IMR-90 (cell line): Measurements from ENCODE around the gene CDH1. TPM values are rescaled to one million over a fixed set of nuclear protein-coding genes. Genes with fewer than 3 reads are reported as not detected.

Source experiments
- ATAC-seq: fragments of 200-7000 bp; cut with Tn5 transposase; 2 replicates; pipeline ENCODE4 v1.9.1; 2020; ENCODE audit warnings: low read depth, mild to moderate bottlenecking, moderate library complexity
- BruUV-seq: library from RNA; stranded (reverse); fragments of 400-500 nt; replicated peaks from 2 replicates; lab custom pipeline; 2021; lab: Mats Ljungman, UMichigan
- CTCF ChIA-PET: fragments of 300-600 bp; formaldehyde crosslinking; extraction: SDS; loops from one replicate; lab custom pipeline; 2021; ENCODE audit warnings: antibody characterized with exemption; lab: Yijun Ruan, JAX
- POLR2A ChIA-PET: fragments of 300-600 bp; sonication (Branson Sonifier 250); formaldehyde crosslinking; loops from one replicate; lab custom pipeline; 2022; ENCODE audit warnings: antibody characterized with exemption; ENCODE audit not compliant: unreplicated experiment; lab: Charles Lee
- DNase-seq: peaks from one replicate; pipeline ENCODE4 v3.0.0; 2013
- H2AFZ ChIP-seq: replicated peaks from 2 replicates; pipeline ENCODE3; 2013; ENCODE audit warnings: low read length, mild to moderate bottlenecking; ENCODE audit not compliant: poor library complexity
- H2AK5ac ChIP-seq: 2 replicates; pipeline ENCODE4 v1.6.1; 2013; ENCODE audit warnings: low read depth, low read length, inconsistent platforms
- H2AK9ac ChIP-seq: replicated peaks from 2 replicates; pipeline ENCODE3; 2013; ENCODE audit warnings: mild to moderate bottlenecking, low read depth, low read length, moderate library complexity; ENCODE audit not compliant: poor library complexity
- H2BK120ac ChIP-seq: 2 replicates; pipeline ENCODE4 v1.6.1; 2013; ENCODE audit warnings: low read depth, low read length, inconsistent platforms
- H2BK15ac ChIP-seq: 3 replicates; pipeline ENCODE4 v1.6.1; 2013; ENCODE audit warnings: low read depth, low read length, inconsistent platforms
- H2BK20ac ChIP-seq: 2 replicates; pipeline ENCODE4 v1.6.1; 2013; ENCODE audit warnings: low read depth, mild to moderate bottlenecking, inconsistent platforms, low read length, moderate library complexity
- H2BK5ac ChIP-seq: 2 replicates; pipeline ENCODE4 v1.6.1; 2013; ENCODE audit warnings: mild to moderate bottlenecking, low read depth, low read length, inconsistent platforms; ENCODE audit not compliant: poor library complexity, severe bottlenecking
- H3K14ac ChIP-seq: replicated peaks from 2 replicates; pipeline ENCODE4 v1.6.1; 2013; ENCODE audit warnings: low read depth, low read length, inconsistent platforms
- H3K18ac ChIP-seq: 2 replicates; pipeline ENCODE4 v1.6.1; 2013; ENCODE audit warnings: low read depth, low read length, control low read depth
- H3K23ac ChIP-seq: 2 replicates; pipeline ENCODE4 v1.6.1; 2013; ENCODE audit warnings: low read depth, low read length, inconsistent platforms
- H3K27ac ChIP-seq: 2 replicates; pipeline ENCODE4 v1.5.1; 2013; ENCODE audit warnings: mild to moderate bottlenecking, control low read depth, low read length; ENCODE audit not compliant: insufficient read depth
- H3K27me3 ChIP-seq: 2 replicates; pipeline ENCODE4 v1.6.1; 2013; ENCODE audit warnings: low read length; ENCODE audit not compliant: control insufficient read depth, insufficient read depth
- H3K36me3 ChIP-seq: 2 replicates; pipeline ENCODE4 v1.6.1; 2013; ENCODE audit warnings: low read length, mixed read lengths; ENCODE audit not compliant: control insufficient read depth, insufficient read depth
- H3K4ac ChIP-seq: 2 replicates; pipeline ENCODE4 v1.6.1; 2013; ENCODE audit warnings: low read depth, low read length, inconsistent platforms
- H3K4me1 ChIP-seq: 2 replicates; pipeline ENCODE4 v1.6.1; 2013; ENCODE audit warnings: low read length, mixed read lengths; ENCODE audit not compliant: control insufficient read depth, insufficient read depth
- H3K4me2 ChIP-seq: 2 replicates; pipeline ENCODE4 v1.6.1; 2013; ENCODE audit warnings: low read depth, mild to moderate bottlenecking, control low read depth, low read length, moderate library complexity
- H3K4me3 ChIP-seq: 2 replicates; pipeline ENCODE4 v1.5.1; 2013; ENCODE audit warnings: low read depth, mild to moderate bottlenecking, control low read depth, low read length, moderate library complexity; ENCODE audit not compliant: insufficient read depth
- H3K56ac ChIP-seq: 2 replicates; pipeline ENCODE4 v1.6.1; 2013; ENCODE audit warnings: low read length, inconsistent platforms; ENCODE audit not compliant: insufficient read depth; ENCODE audit errors: extremely low read depth
- H3K79me1 ChIP-seq, 2 experiments: 2 replicates each; pipeline ENCODE4 v1.6.1; 2013; ENCODE audit warnings: low read length in 2 of 2, inconsistent platforms in 1 of 2, low read depth in 1 of 2
- H3K9ac ChIP-seq: 2 replicates; pipeline ENCODE4 v1.6.1; 2013; ENCODE audit warnings: low read depth, low read length, control low read depth
- H3K9me1 ChIP-seq: 2 replicates; pipeline ENCODE4 v1.6.1; 2013; ENCODE audit warnings: low read length, inconsistent platforms; ENCODE audit not compliant: insufficient read depth
- H3K9me3 ChIP-seq: 2 replicates; pipeline ENCODE4 v1.6.1; 2013; ENCODE audit warnings: low read length; ENCODE audit not compliant: control insufficient read depth, insufficient read depth
- H4K20me1 ChIP-seq: 2 replicates; pipeline ENCODE4 v1.6.1; 2013; ENCODE audit warnings: low read length, inconsistent platforms; ENCODE audit not compliant: insufficient read depth
- H4K5ac ChIP-seq: 2 replicates; pipeline ENCODE4 v1.6.1; 2013; ENCODE audit warnings: mild to moderate bottlenecking, low read depth, low read length, control low read depth
- H4K8ac ChIP-seq, 2 experiments: 2 replicates each; pipeline ENCODE4 v1.6.1; 2013; ENCODE audit warnings: low read depth in 2 of 2, low read length in 2 of 2, control low read depth in 1 of 2, inconsistent platforms in 1 of 2
- H4K91ac ChIP-seq: 2 replicates; pipeline ENCODE4 v1.6.1; 2013; ENCODE audit warnings: low read depth, low read length, inconsistent platforms; ENCODE audit not compliant: insufficient read depth
- BHLHE40 ChIP-seq: fragments of 150-350 bp; IDR thresholded peaks from 2 replicates; pipeline ENCODE4 v1.6.1; 2016; ENCODE audit warnings: mild to moderate bottlenecking, low read depth, low read length
- CEBPB ChIP-seq: IDR thresholded peaks from 2 replicates; pipeline ENCODE4 v1.6.1; 2012; ENCODE audit warnings: low read depth, low read length, improper control_type of control experiment
- CHD1 ChIP-seq: IDR thresholded peaks from 2 replicates; pipeline ENCODE4 v1.6.1; 2012; ENCODE audit warnings: low read depth, low read length, improper control_type of control experiment
- FOS ChIP-seq: fragments of 150-350 bp; IDR thresholded peaks from 2 replicates; pipeline ENCODE4 v1.6.1; 2016; ENCODE audit warnings: low read depth, low read length
- MAZ ChIP-seq: IDR thresholded peaks from 2 replicates; pipeline ENCODE4 v1.6.1; 2012; ENCODE audit warnings: low read depth, mild to moderate bottlenecking, low read length, improper control_type of control experiment, moderate library complexity, borderline replicate concordance
- MXI1 ChIP-seq: IDR thresholded peaks from 2 replicates; pipeline ENCODE4 v1.6.1; 2012; ENCODE audit warnings: low read depth, mild to moderate bottlenecking, low read length, moderate library complexity, borderline replicate concordance
- NFE2L2 ChIP-seq: fragments of 150-350 bp; IDR thresholded peaks from 2 replicates; pipeline ENCODE4 v1.6.1; 2016; ENCODE audit warnings: low read depth, mild to moderate bottlenecking, low read length
- RFX5 ChIP-seq: IDR thresholded peaks from 2 replicates; pipeline ENCODE4 v1.8.0; 2012; ENCODE audit warnings: low read depth, mild to moderate bottlenecking, low read length, moderate library complexity
- SMC3 ChIP-seq: fragments of 150-350 bp; IDR thresholded peaks from 2 replicates; pipeline ENCODE4 v1.6.1; 2016; ENCODE audit warnings: low read depth, mild to moderate bottlenecking, antibody characterized with exemption, low read length, moderate library complexity
- WGBS, 2 experiments: methylation state at CpG; one replicate each; pipeline versions ENCODE4 v1.1.5 to v1.1.7; 2013; ENCODE audit warnings: missing lambda C conversion rate in 2 of 2; ENCODE audit not compliant: insufficient read length in 1 of 2; ENCODE audit errors: extremely low coverage in 2 of 2; 5-methylcytosine and 5-hydroxymethylcytosine counted together
- dilution Hi-C: fragments of 300-500 bp; cut with HindIII; formaldehyde crosslinking; loops from one replicate; pipeline ENCODE4 v1.14.3; 2018; ENCODE audit warnings: low sequenced_read_pairs; ENCODE audit not compliant: unreplicated experiment
- in situ Hi-C: fragments of 300-500 bp; cut with MboI; formaldehyde crosslinking; loops from 3 replicates; pipeline ENCODE4 v1.14.3; 2019; ENCODE audit warnings: low sequenced_read_pairs, inconsistent platforms, mixed read lengths
- intact Hi-C: fragments of 100-400 bp; cut with micrococcal nuclease; formaldehyde crosslinking; loops from 2 replicates; pipeline ENCODE4 v1.10.0; 2022
- polyA plus RNA-seq, 3 experiments: library from polyadenylated mRNA; depleted of rRNA; stranded (reverse); fragments of >200 nt; gene quantifications; 2 replicates each; pipeline ENCODE4 v1.2.3, GENCODE V29; 2012; ENCODE audit warnings: low replicate concordance in 1 of 3
- total RNA-seq: library from RNA; depleted of rRNA; stranded (reverse); fragments of >200 nt; gene quantifications from 2 replicates; pipeline ENCODE4 v1.2.3, GENCODE V29; 2012
- TF ChIP-seq, protein P1 (sequence below): fragments of 150-350 bp; IDR thresholded peaks from 2 replicates; pipeline ENCODE4 v1.6.1; 2017; ENCODE audit warnings: mild to moderate bottlenecking, antibody characterized with exemption, low read length, low read depth
- TF ChIP-seq, protein P2 (sequence below): conservative IDR thresholded peaks from 2 replicates; pipeline ENCODE4 v1.5.1; 2012; ENCODE audit warnings: mild to moderate bottlenecking, low read depth, low read length, improper control_type of control experiment

Gene CDH1
- total and polyA plus RNA-seq, 2 of the 4 experiments (the other 2 are of a cell fraction): under 0.01 TPM; not detected in 1

DNA sequence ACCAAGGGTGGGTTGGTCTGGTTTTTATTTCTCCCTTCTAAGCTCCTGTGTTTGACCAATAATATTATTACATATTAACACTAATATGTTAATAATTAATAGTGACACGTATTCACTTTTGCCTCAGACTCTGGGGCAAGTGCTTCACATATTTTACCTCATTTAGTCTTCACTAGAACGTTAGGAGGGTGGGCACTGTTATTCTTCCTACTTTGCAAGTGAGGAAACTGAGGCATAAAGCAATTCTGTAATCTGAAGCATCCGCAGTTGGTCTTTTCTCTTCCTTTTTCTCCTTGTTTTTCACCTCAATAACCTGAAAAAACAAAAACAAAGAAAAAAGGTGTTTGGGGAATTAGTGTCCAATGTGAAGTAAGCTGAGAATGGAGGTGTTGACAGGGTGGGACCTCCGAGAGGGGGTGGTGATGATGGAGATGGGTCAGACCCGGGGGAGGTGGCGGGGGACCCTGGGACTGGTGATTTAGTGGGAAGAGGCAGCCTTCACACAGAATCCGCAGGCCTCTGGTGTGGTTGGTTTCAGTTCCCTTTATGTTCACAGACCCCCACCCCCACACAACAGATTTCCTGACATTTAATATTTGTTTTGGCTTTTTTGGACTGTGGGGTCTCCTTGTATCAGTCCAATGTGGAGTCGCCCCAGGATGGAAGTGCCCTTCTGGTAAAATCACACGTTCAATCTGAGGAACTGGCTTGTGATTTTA lies 3.7 kb downstream of the CDH1 start (continued):
- TF ChIP-seq MAZ (no peak), CHD1 (no peak), MXI1 (no peak), CEBPB (no peak)
- TF ChIP-seq, protein P1, sequence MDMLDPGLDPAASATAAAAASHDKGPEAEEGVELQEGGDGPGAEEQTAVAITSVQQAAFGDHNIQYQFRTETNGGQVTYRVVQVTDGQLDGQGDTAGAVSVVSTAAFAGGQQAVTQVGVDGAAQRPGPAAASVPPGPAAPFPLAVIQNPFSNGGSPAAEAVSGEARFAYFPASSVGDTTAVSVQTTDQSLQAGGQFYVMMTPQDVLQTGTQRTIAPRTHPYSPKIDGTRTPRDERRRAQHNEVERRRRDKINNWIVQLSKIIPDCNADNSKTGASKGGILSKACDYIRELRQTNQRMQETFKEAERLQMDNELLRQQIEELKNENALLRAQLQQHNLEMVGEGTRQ: no peak

DNA sequence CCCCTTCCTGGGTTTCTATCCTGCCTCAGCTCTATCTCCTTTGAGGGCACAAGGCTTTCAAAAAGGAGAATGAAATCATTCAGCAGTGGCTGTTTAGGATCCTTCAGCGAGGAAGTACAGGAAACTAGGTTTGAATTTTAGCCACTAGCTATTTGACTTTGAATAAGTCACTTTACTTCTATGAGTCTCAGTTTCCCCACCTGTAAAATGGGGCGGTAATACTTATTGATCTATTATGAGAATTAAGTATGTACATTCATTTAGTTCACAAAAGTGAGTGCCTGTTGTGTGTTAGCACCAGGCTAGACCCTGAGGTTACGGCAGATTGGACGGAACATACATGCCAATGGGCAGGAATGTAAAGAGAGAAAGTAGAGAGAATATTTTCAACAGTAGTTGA lies 6.6 kb downstream of the CDH1 start:
- no peak overlapping the region for H3K23ac ChIP-seq
- H2AFZ ChIP-seq: no peak overlapping the region
- no CpG with 5 or more reads among the region's 4 CpGs for WGBS, 2 experiments
- no peaks in the 10 kb centered on the region for H3K36me3 ChIP-seq
- dilution Hi-C loops (no loop called here), in situ Hi-C loops (no loop called here), intact Hi-C loops (no loop called here)
- no peak overlapping the region for H2BK20ac ChIP-seq
- H3K9ac ChIP-seq: no peak overlapping the region
- H4K8ac ChIP-seq: no peak overlapping the region
- no peak overlapping the region for H3K4ac ChIP-seq
- TF ChIP-seq SMC3: no peak
- no peak for TF ChIP-seq BHLHE40
- TF ChIP-seq, protein P2, sequence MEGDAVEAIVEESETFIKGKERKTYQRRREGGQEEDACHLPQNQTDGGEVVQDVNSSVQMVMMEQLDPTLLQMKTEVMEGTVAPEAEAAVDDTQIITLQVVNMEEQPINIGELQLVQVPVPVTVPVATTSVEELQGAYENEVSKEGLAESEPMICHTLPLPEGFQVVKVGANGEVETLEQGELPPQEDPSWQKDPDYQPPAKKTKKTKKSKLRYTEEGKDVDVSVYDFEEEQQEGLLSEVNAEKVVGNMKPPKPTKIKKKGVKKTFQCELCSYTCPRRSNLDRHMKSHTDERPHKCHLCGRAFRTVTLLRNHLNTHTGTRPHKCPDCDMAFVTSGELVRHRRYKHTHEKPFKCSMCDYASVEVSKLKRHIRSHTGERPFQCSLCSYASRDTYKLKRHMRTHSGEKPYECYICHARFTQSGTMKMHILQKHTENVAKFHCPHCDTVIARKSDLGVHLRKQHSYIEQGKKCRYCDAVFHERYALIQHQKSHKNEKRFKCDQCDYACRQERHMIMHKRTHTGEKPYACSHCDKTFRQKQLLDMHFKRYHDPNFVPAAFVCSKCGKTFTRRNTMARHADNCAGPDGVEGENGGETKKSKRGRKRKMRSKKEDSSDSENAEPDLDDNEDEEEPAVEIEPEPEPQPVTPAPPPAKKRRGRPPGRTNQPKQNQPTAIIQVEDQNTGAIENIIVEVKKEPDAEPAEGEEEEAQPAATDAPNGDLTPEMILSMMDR: no peak
- no peak for TF ChIP-seq NFE2L2
- TF ChIP-seq CEBPB: no peak
- TF ChIP-seq, protein P1: no peak
- TF ChIP-seq MAZ: no peak
- TF ChIP-seq RFX5: no peak
- no peak for TF ChIP-seq FOS
- no peak overlapping the region for H4K5ac ChIP-seq
- no peaks in the 10 kb centered on the region for H3K4me1 ChIP-seq
- H3K4me2 ChIP-seq: no peak overlapping the region
- H3K14ac ChIP-seq: no peak overlapping the region
- no peaks in the 10 kb centered on the region for H4K20me1 ChIP-seq
- no peaks in the 10 kb centered on the region for H3K9me1 ChIP-seq
- ATAC-seq (no peak), DNase-seq (no peak)
- no peak overlapping the region for H2AK9ac ChIP-seq
- H3K79me1 ChIP-seq: no peaks in the 10 kb centered on the region
- no peak overlapping the region for H3K27ac ChIP-seq
- H2BK5ac ChIP-seq: no peak overlapping the region
- no peaks in the 10 kb centered on the region for H3K9me3 ChIP-seq
- no peak overlapping the region for H4K91ac ChIP-seq
- H2BK120ac ChIP-seq: no peak overlapping the region
- no peak overlapping the region for H3K4me3 ChIP-seq
- no peak overlapping the region for H2AK5ac ChIP-seq
- CTCF ChIA-PET: no interaction called here
- no TSS peak for BruUV-seq
- peaks cover 15% of the 10 kb centered on the region for H3K27me3 ChIP-seq
- no peak overlapping the region for H3K56ac ChIP-seq
- H3K18ac ChIP-seq: no peak overlapping the region
- no peak overlapping the region for H2BK15ac ChIP-seq
- POLR2A ChIA-PET: no interaction called here
